Colon (tissue), 2 donors: Measurements from ENCODE around the gene ANO10.
"Not testable (repeated sequence)": the region's sequence is repeated elsewhere in the genome, so short reads cannot be mapped to it uniquely, and the experiment has no call there.

Experiments used
- FAIRE-seq: peaks from 2 replicates; lab custom pipeline; 2012; peaks lifted over from hg19 to GRCh38; lab: Jason Lieb, UNC
- donor health status: control.
- donor health status: control.

Gene ANO10

DNA sequence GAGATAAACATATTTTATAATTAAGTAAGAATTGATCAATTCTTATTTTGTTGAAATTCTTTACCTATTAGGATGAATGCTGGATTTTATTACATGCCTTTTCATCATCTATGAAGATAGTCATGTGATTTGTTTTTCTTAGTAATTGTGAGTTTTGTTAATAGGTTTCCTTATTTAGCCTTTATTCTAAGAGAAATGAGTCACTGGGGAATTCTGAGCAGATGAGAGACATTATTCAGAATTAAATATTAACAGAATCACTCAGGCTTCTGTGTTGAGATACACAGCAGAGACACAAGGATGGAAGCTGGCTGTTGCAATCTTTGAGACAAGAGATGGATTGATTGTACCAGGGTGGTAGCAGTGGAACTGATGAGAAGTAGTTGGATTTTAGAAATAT, 7.4 kb upstream of the ANO10 start:
- no peak for FAIRE-seq

DNA sequence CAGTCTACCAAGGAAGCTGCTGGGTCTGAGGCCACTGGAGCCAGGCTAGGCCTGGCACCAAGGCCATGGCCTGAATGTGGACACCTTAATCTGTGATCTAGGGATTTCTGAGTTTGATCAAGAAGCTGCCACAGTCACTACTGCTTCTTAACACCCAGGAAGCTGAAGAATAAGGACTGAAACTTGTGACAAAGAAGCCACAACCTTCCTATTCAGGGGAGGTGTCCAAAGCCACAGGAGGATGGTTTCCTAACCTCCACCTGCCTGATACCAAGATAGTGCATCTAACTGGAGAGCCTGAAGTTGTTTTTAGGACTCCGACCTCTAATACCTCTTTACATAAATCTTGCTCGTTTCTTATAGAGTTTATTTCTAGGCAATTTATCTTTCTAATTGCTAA, 5.5 kb upstream of the ANO10 start:
- FAIRE-seq, result no peak

DNA sequence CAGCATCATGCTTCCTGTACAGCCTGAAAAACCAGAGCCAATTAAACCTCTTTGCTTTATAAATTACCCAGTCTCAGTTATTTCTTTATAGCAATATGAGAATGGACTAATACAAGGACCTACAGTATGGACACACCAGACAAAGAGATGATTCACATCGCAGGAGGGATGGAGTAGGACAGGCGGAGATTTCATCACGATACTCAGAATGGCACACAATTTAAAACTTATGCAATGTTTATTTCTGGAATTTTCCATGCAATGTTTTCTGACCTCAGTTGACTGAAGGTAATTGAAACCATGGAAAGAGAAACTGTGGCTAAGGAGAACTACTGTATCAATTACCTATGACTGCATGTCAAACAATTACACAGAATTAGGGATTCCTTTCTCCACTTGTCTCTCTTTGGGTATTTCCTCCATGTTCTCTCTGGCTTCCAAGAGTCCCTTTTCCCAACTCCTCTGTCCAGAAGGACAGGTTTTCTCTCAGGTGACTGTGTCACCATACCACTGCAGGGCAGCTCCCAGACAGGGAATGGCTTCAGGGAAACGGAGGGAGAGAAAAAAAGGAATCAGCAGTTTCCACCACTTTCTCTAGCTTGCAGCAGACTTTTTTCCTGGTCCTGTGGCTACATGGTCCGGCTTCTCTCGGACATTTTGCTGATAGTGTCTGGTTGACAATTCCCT, 3.0 kb upstream of the ANO10 start:
- no peak for FAIRE-seq

DNA sequence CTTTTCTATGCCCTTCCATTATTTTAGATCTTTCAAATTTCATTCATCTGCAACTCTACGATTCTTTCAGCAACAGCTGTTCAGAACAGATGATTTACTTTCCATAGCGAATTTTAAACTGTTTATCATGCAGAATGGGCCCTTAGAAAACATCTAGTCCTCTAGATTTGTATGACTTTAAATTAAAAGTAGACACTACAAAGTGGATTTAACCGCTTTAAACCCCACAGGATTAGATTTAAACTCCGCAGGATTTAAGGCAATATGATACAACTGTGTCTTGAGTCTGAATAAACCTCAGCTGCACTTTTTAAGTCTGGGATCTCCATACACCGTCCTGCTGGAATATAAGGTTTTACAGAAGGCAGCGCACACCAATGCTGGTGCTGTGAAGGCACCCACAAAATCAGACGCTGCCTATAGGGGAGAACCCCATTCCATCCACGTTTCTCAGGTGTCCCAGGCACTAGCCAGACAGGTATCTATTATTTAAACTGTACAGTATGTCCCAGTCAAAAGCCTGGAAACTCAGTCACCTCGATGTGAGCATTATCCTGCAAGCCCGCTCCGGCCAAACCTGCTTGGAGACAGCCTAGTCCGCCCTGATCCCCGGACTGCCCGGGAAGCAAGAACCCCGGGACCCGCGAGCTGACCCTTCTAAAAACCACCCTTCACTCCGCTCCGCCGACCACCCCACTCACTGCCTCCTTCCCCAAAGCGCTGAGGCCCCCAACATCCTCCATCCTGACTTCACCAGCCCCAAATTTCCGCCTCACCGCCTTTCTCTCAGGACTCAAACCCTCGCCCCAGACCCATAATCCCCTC, 768 bp downstream of the ANO10 start:
- FAIRE-seq, result no peak

DNA sequence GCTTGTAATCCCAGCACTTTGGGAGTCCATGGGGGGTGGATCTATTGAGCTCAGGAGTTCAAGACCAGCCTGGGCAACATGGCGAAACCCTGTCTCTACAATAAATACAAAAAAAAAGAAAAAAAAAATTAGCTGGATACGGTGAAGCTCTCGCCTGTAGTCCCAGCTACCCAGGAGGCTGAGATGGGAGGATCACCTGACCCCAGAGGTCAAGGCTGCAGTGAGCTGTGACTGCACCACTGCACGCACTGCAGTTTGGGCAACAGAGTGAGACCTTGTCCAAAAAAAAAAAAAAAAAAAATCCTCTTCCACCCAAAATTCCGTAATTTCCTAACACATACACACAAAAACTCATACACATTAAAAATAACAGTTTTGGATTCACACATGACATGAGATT, 2.2 kb downstream of the ANO10 start:
- FAIRE-seq, result no peak

DNA sequence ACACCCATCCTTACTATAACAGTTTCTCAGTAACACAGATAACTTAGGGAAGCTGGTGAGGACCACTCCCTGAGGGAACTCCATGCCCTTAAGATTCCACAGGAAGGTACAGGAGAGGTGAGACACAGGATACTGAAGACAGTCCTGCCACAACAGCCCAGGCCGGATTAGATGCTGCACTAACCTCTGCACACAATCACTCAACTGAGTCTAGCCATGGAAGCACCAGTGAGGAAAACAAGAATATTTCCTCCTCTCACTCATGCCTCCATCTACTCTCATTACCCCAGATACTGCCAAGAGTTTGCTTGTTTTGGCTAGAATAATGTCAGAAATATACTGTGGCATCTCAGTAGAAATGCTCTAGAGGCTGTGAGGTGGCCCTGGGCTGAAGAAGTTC, 3.7 kb downstream of the ANO10 start:
- FAIRE-seq, result no peak

DNA sequence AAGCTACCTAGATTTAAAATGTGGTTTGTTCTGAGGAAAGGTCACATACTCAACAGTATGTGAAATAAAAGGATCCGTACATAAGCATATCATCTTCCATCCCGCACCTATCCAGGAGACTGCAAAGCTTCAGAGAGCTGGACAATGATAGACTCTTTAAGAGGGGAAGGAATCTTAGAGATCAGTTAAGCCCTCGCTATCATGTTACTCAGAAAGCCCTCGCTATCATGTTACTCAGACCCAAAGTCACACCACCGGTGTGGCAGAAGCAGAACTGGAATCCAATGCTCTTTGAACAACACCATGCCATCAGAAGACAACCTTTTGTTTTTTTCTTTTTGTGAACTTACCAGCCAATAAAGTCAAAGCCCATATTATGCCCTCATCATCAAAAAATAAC, 5.8 kb downstream of the ANO10 start:
- no peak for FAIRE-seq

DNA sequence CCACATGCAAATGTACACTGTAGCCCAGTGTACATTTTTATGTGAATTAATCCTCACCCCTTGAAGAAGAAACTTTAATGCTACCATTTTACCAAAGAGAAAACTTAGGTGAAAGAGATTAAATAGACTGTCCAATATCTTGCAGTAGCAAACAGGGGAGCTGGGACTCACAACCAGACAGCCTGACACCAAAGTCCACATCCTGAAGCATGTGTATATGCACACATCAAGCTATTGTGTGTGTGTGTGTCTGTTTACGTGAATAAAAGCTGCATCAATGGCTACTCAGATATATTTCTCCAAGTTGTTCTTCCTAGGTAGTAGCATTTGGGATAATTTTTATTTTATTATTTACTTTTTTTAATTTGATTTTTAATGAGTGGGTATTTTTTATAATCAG, 6.7 kb downstream of the ANO10 start:
- FAIRE-seq, result no peak

DNA sequence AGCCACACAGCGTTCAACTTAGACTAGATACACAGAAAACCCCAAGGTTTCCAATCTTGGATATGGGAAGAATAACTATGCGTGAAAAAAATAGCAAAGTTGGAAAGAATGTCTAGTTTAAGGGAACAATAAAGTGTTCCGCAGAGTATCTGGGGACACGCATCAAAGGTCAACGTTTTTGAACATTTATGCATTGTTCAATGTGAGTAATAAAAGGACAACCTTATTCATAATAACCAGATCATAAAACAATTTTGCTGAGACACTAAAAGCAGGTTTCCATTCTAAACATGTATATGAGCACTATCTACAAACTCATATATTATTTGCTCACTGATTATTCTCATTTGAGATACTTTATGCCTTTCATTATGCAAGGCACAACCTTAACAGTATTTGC, 7.8 kb downstream of the ANO10 start:
- FAIRE-seq, result peak; percentile 43

DNA sequence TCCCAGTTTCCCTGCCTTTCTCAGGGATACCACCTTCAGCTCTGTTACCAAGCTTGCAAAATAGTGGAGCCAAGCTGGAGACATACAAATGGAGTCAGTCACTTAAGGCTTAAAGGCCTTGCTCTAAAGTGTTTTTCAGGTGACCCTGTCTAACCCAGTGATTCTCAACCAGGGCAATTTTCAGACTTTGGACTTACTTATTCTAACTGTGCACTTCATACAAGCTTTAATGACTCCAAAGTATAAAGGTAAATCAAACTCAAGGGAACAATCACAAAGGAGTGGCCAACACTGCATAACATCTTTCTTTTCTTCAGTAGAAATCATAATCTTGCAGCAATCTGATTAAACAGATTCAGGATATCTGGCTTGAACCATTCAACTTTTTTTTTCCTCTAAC, 9.4 kb downstream of the ANO10 start:
- peak; percentile 18 for FAIRE-seq

DNA sequence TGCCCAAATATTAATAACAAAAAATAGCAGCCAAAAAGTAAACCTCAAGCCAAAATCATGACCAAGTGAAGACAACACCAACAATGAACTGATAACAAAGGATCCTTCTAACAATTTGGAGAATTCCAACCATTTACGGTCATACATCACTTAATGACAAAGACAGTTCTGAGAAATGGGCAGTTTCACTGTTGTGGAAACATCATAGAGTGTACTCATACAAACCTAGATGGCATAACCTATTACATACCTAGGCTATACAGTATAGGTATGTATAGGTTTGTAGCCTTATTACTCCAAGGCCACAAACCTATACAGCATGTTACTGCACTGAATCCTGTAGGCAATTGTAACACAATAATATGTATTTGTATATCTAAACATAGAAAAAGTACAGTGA, 12.4 kb downstream of the ANO10 start:
- FAIRE-seq, result no peak

DNA sequence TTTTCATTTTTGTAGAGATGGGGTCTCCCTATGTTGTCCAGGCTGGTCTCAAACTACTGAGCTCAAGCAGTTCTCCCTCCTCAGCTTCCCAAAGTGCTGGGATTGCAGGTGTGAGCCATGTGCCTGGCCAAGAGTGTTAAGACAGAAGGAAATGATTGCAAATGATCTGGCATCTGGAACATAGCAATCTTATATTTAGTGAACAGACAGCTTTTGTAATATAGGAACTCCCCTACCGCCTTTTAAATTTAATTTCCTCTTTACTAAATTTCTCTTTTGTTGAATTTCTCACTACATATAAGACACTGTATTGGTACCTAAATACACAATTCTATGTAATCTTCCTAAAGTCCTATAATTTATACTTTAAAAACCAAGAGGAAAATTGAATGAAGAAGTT, 13.1 kb downstream of the ANO10 start:
- FAIRE-seq, result no peak

DNA sequence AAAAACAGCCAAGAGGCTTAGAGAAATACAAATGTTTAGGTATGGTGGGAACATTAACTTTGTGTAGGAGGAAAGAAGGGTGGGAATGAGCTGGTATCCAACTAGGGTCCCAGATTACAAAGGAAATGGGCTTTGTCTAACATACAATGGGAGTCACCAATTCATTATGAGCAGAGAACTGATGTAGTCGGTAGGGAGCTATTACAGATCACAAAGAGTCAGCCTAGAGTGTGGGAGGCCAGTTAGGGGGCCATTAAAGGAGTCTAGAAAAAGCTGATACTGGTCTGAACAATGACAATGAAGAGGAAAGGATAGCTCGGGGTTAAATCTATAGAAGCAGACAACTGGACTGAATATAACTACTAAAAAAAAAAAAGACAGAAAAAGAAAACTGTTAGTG, 15.5 kb downstream of the ANO10 start:
- FAIRE-seq, result no peak

DNA sequence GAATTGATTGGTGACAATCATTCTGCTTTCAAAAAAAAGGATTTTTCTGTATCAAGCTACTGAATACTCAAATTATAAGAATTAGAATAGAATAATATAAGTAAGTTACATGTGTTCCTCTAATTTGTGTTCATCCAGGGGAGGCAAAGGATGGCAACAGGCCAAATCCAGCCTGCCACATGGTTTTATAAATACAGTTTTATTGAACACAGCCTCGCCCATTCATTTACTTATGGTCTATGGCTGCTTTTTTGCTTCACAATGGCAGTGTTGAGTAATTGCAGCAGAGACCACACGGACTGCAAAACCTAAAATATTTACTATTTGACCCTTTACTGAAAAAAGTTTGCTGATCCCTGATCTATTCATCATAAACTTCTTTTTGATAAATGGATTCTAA, 21.9 kb downstream of the ANO10 start:
- peak; percentile 90 for FAIRE-seq

DNA sequence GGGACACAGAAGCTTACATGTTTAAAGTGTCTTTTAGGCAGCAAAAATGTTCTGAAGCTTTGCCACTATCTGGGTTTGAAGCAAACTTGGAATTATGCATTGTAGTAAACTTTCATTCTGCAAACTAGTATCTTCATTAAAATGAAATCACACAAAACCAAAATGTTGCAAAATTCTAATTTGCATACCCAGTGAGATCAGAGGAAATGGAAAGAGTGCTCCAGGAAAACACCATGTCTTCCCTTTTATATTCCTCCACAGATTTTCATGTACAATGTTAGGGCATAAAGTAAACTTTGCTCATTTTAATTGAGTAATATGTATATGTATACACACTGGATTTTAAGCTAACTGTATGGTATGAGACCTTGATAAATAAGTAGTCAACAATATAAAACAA, 23.9 kb downstream of the ANO10 start:
- FAIRE-seq, result no peak

DNA sequence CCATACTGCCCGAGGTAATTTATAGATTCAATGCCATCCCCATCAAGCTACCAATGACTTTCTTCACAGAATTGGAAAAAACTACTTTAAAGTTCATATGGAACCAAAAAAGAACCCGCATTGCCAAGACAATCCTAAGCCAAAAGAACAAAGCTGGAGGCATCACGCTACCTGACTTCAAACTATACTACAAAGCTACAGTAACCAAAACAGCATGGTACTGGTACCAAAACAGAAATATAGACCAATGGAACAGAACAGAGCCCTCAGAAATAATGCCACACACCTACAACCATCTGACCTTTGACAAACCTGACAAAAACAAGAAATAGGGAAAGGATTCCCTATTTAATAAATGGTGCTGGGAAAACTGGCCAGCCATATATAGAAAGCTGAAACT, 25.6 kb downstream of the ANO10 start:
- not testable (repeated sequence) for FAIRE-seq

DNA sequence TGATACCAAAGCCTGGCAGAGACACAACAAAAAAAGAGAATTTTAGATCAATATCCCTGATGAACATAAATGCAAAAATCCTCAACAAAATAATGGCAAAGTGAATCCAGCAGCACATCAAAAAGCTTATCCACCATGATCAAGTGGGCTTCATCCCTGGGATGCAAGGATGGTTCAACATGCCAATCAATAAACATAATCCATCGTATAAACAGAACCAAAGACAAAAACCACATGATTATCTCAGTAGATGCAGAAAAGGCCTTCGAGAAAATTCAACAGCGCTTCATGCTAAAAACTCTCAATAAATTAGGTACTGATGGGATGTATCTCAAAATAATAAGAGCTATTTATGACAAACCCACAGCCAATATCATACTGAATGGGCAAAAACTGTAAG, 26.5 kb downstream of the ANO10 start:
- FAIRE-seq, result not testable (repeated sequence)

DNA sequence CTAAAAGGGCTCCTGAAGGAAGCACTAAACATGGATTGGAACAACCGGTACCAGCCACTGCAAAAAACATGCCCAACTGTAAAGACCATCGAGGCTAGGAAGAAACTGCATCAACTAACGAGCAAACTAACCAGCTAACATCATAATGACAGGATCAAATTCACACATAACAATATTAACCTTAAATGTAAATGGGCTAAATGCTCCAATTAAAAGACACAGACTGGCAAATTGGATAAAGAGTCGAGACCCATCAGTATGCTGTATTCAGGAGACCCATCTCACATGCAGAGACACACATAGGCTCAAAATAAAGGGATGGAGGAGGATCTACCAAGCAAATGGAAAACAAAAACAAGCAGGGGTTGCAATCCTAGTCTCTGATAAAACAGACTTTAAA, 28.2 kb downstream of the ANO10 start:
- not testable (repeated sequence) for FAIRE-seq

DNA sequence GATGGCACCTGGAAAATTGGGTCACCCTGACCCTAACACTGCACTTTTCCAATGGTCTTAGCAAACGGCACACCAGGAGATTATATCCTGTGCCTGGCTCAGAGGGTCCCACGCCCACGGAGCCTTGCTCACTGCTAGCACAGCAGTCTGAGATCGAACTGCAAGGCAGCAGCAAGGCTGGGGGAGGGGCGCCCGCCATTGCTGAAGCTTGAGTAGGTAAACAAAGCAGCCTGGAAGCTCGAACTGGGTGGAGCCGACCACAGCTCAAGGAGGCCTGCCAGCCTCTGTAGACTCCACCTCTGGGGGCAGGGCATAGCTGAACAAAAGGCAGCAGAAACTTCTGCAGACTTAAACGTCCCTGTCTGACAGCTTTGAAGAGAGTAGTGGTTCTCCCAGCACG, 29.9 kb downstream of the ANO10 start:
- FAIRE-seq, result not testable (repeated sequence)

DNA sequence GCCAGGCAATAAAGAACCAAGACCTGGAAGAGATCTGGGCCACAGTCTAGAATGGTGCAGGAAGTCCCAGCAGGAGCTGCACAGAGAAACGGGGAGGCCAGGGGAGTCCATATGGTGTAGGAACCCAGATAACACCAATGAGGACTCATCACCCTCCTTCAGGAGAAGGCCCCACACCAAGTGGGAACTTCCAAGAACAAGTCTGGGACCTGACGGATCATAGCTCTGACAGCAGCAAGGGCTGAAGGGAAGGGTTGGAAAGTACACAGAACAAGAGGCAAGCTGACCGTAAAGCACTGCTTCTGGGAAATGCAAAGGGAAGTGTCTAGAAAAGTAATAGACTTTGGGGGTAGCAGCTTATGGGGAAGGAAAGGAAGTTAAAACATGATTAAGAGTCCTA, 34.5 kb downstream of the ANO10 start:
- FAIRE-seq, result no peak

DNA sequence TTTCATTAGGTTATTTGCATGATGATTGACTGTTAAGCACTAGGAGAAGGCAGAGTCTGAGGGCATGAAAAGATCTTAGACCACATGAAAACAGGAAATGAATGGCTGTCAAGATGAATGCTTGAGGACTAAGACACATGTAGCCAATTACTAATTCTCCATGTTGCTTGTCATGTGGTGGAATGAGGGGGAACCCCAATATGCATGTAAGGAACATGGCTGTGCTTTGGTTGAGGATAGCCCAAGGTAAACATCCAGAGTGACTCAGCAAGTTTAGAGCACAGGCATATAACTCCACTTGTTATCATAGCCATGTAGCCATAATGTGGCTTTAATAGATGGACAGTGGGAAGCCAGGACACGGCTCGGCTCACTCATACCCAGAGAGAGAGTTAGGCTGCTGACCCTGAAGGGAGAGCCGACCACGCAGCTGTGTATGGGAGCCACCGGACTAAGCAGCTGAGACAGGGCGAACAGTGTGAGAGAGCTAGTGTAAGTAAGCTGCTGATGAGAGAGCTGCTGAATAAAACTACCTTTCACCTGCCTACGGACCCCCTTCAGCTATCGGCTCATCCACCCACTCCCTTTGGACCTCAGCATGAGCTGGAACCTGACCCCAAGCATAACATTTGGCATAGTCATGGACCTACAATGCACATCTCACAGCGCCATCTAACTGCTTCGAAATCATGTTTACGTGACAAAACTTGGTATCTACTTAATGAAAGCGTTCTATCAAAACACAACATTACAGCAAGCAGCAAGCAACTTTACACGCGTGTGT, 37.6 kb downstream of the ANO10 start:
- no peak for FAIRE-seq

DNA sequence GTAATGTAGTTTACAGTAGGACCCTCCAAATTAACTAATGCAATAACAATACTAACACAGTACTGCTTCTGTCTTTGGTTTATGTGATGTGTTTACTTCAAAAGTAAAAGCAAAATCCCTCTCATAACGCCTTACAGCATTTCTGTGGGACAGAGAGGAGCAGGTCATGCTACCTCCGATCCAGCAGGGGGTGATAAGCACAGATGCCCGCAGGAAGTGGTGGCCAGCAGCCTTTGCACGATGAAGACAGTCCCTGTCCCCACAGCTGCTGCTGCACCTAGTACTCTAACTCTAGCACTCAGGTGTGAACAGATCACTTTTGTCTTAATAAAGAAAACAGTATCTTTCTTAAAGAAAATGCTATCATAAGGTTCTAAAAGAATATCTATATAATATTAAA, 38.3 kb downstream of the ANO10 start:
- FAIRE-seq, result no peak

DNA sequence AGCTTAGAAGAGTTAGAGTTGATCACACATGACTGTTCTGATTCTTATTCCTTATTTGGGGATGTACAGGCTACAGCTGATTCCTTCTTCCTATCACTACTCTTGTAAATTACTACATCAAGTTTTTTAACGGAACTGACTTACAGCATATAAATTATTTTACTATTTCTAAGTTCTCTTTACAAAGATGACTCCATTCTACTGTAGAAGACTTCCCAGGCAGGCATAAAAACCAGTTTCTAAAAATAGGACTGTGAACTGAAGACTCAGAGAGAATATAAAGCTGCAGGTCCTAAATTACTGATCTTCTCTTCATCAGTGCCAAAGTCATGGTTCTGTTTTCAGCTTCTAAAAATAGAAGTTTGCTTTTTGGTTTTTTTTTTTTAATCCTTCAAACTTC, 38.9 kb downstream of the ANO10 start:
- FAIRE-seq, result no peak
